GM21423 (cell line): ENCODE data around the gene CSTPP1.
"Not testable (repeated sequence)": the region's sequence is repeated elsewhere in the genome, so short reads cannot be mapped to it uniquely, and the experiment has no call there.

Source experiments
- ATAC-seq: cut with Tn5 transposase; IDR thresholded peaks from one replicate; pipeline ENCODE4 v1.9.1; 2021; ENCODE audit warnings: mild to moderate bottlenecking, moderate library complexity; ENCODE audit not compliant: unreplicated experiment

The CSTPP1 gene

DNA sequence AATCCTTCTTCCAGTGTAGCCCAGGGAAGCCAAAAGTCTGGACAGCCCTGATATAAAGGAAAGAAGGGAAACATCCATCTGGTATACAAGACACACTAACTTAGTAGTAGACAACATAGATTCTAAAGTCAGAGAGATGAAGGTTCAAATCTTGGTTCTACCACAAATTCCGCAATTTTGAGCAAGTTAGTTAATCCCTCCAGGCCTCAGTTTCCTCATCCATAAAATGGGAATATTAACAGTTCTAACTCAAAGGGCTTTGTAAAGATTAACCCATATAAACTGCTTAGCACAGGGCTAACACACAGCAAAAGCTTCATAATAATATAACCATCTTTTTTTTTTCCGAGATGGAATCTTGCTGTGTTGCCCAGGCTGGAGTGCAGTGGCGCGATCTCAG lies 29.0 kb upstream of the CSTPP1 start:
- no peak for ATAC-seq

- ATAC-seq = no peak
Measured at GRCh38 chr11:46912526-46913150, 23.9 kb upstream of the CSTPP1 start.

DNA sequence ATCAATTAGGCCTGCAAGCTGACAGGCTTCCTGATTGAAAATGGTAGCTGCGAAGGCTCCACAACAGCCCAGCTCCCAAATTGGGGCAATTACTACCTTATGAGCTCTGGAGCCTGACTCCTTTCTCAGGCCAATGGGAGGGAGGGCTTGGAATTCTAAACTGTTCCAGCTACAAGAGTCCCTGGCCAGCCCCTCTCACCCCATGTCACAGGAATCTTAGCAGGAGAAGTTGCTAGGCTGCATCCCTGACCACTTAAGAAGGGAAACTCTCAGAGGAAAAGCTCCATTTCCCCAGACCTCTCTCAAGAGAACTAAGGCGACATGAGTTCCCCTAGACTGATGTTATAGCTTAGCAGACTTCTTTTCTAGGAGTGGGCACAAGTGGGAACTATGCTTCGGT lies 23.1 kb upstream of the CSTPP1 start:
- ATAC-seq = no peak

DNA sequence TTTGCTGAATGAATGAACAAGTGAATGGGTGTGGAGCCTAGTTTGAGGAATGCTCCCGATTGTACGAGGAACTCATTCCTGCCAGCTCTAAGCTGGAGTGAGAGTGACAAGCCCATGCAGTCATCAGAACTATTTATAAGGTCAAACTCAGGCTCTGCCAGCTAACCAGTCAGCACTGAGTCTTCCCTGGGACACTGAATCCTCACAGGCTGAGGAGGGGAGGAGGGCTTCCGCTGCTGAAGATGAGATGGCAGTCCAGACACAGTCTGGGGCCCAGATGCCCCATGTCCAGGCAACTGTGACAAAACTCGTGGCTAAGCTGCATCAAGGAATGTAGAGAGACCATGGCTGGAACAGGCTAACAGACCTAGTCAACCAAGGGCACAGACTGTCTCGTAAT lies 22.2 kb upstream of the CSTPP1 start:
- no peak for ATAC-seq

DNA sequence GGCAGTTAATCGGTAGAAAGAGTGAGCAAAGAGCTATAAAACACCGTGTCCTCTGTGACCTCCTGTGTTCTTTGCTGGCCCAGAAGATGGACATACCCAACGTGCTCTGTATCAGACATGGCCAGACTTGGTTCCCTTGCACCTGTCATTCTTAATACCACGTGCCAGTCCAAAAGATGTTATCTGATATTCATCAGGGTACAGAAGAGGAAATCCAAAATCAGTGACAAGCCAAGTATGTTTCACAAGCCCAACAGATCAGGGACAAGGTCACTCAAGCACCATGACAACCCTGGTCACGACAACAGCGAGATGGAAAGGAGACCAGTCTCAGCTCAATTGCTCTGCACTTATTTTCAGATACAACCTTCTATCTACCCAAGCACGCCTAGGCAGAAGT lies 21.7 kb upstream of the CSTPP1 start:
- ATAC-seq = no peak

DNA sequence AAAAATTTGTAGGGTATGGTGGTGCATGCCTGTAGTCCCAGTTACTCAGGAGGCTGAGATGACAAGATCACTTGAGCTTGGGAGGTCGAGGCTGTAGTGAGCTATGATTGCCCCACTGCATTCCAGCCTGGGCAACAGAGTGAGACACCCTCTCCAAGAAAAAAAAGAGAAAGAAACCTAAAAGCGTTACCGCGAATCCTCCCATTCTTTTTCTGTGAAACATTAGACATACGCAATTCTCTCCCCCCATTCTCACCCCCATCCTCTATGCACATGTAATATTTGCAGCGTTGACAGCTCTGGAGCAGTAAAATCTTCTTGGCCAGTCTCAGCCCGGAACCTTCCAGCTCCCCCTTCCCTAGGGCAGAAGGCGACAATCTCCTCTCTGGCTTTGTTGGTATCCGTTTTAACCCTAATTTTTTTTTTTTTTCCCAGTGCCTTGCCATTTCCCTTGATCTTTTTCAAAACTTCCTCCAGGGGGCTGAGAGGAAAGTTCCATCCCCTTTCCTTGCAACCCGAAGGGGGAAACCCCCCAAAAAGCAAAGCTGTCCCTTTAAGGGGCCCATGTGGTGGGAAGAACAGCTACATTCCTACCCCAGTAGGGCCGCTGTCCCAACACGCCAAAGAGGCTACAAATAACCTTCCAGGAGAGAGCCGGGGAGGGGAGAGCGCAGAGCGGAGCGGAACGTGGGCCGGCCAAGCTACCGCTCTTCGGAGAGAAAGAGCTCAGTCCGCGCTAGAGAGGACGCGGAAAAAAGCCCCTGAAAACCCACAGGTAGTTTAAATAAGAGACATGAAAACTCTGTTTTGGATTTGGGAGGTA lies 20.1 kb upstream of the CSTPP1 start:
- ATAC-seq = no peak

GRCh38 chr11:46917109-46917761 lies 19.3 kb upstream of the CSTPP1 start:
- no peak for ATAC-seq

DNA sequence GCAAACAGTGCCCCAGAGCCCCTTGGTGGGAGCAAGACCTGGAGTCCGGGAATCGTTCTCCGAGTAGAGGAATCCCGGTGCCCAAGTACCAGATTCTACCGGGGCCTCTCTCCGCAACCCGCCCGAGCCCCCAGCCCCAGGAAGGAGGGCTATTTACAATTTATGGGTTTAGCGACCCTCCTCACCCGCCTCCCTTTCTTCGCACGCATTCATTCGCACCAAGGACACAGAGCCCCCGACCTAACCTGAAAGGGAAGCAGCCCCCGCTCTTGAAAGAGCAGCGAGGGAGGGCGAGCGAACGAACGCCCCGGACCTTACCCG lies 18.8 kb upstream of the CSTPP1 start:
- no peak for ATAC-seq

- ATAC-seq = no peak
Measured at GRCh38 chr11:46918083-46918787, 18.3 kb upstream of the CSTPP1 start, which contains the start of gene LRP4. Gene LRP4, minus strand, starts transcription at chr11:46918550. Its CDS starts 171 bp downstream, at chr11:46918379.

GRCh38 chr11:46918788-46919513 lies 17.6 kb upstream of the CSTPP1 start:
- ATAC-seq = no peak

DNA sequence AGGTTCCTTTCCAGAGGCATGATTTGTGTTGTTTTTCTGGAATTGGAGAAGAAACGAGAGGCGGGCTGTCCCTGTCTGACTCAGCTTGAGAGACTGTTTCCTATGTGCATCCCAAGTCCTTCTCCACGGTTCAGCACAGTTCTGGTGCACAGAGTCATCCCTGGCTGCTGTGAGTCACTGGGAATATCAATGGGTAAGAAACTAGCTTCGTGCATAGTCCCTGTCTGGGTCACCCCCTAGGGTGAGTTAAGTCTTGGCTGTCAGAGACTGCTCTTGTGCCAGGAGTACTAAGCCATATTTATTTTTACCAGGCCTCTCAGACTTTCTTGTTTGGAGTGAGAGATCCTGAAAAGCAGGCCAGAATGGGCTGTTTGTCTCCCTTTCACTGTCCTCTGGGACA lies 15.8 kb upstream of the CSTPP1 start:
- ATAC-seq = no peak

- not testable (repeated sequence) for ATAC-seq
Measured at GRCh38 chr11:46927928-46928327, 8.6 kb upstream of the CSTPP1 start.

- ATAC-seq = not testable (repeated sequence)
Measured at GRCh38 chr11:46928701-46929100, 7.9 kb upstream of the CSTPP1 start.

DNA sequence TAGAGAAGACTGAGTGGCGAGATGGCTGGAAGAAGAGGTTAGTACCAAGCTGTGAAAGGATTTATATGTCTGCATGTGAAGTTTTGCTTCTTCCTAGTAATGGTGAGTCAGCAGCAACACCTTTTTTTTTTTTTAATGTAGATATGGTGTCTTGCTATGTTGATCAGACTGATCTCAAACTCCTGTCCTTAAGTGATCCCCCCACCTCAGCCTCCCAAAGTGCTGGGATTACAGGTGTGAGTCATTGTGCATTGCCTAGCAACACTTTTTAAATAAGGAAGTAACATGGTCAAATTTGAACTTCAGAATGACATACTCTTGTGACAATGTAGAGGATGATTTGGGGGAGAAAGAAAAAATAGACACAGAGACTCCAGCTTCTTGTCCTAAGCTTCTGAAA lies 6.5 kb upstream of the CSTPP1 start:
- ATAC-seq = no peak

GRCh38 chr11:46942172-46942571 lies 5.6 kb downstream of the CSTPP1 start:
- ATAC-seq = no peak

DNA sequence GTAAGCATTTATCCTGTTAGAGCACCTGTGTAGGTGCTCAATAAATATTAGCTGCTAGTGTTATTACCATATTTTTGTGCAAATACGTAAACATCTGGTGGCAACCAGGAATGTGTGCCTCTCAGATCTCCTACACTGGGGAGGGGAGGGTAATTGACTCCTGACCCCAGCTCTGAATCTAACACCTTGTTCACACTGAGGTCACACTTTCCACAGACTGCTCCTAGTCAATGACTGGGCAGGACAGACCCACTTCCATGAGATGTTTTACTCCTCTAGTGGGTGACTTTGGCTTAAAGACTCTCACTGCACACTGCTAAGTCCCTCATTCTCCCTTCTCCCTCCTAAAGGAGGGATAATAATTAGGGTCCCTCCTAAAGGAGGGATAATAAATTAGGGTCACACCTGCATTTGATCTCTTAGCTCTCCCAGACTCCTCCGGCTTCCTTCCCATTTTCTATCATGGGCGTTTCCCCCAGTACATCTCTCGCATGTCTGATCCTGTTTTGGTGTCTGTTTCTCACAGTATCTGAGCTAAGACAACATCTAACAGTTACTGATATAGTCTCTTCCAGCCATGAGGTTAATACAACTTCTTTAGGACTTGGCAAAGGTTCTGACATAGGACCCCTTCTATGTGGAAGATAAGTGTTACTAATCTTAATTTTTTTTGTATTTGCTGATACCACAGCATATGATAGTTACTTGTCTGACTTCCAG lies 8.0 kb downstream of the CSTPP1 start:
- no peak for ATAC-seq

- no peak for ATAC-seq
Measured at GRCh38 chr11:46947399-46948077, 11.0 kb downstream of the CSTPP1 start.

GRCh38 chr11:46948378-46949131 lies 12.0 kb downstream of the CSTPP1 start:
- no peak for ATAC-seq

DNA sequence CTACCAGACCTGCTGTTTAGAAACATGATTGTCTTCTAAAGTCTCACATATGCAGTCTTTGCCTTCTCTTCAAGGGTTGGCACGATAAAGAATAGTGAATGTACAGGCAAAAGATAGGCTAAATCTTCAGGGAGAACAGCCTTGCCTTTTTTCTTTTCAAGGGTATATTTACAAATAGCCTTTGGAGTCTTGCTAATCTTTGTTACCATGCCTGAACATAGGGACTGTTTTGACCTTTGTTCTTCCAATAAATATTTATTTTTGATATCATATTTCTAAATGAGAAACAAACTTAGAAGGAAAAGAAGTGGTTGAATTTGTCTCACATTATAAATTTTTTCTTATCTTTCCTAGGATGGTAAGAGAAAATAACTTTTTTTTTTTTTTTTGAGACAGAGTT lies 12.7 kb downstream of the CSTPP1 start:
- ATAC-seq = no peak
